Upper lobe of left lung (tissue), 4 donors: ENCODE measurements around the gene PGAM2.

Experiments used
- POLR2A ChIP-seq, 4 donors: fragments of 450-650 bp; IDR thresholded peaks; one replicate each; pipeline ENCODE4 v1.5.1; 2016 to 2017; ENCODE audit warnings: antibody characterized with exemption in 4 of 4, mild to moderate bottlenecking in 2 of 4
- POLR2AphosphoS5 ChIP-seq, 2 donors: sonication (generic); formaldehyde crosslinking; IDR thresholded peaks; one replicate each; pipeline ENCODE4 v1.5.1; 2017; ENCODE audit warnings: antibody characterized with exemption in 2 of 2
- TF ChIP-seq, protein P1 (sequence below), 6 experiments: fragments of 450-650 bp in 4 of 6; fragments of 200-600 bp in 2 of 6; sonication (generic) in 2 of 6; IDR thresholded peaks; one replicate each; pipeline ENCODE4 v1.5.1; 2016 to 2019; ENCODE audit warnings: antibody characterized with exemption in 6 of 6

DNA sequence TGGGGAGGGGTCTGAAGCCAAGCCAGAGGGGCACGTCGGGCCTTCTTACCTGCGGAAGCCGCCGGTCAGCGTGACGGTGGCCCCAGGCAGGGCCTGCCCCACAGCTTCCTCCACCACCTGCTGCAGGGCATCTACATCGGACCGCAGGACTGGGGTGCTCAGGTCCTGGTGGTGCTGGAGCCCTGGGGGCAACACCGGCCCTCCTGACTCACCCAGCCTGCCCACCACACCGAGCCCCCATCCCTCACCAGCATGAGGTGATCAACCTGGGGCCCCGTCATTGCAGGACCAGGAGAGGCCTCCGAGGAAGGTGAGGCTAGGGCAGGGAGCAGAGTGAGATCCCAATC lies 9.0 kb upstream of the PGAM2 start:
- TF ChIP-seq, protein P1, sequence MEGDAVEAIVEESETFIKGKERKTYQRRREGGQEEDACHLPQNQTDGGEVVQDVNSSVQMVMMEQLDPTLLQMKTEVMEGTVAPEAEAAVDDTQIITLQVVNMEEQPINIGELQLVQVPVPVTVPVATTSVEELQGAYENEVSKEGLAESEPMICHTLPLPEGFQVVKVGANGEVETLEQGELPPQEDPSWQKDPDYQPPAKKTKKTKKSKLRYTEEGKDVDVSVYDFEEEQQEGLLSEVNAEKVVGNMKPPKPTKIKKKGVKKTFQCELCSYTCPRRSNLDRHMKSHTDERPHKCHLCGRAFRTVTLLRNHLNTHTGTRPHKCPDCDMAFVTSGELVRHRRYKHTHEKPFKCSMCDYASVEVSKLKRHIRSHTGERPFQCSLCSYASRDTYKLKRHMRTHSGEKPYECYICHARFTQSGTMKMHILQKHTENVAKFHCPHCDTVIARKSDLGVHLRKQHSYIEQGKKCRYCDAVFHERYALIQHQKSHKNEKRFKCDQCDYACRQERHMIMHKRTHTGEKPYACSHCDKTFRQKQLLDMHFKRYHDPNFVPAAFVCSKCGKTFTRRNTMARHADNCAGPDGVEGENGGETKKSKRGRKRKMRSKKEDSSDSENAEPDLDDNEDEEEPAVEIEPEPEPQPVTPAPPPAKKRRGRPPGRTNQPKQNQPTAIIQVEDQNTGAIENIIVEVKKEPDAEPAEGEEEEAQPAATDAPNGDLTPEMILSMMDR (IDR thresholded peaks at IDR 0.05) = no peak
- TF ChIP-seq POLR2AphosphoS5 (IDR thresholded peaks at IDR 0.05) (no peak), POLR2A (IDR thresholded peaks at IDR 0.05) (no peak)
